IMR-90 (cell line): ENCODE data around the gene RBPJL. TPM values are rescaled to one million over a fixed set of nuclear protein-coding genes. Genes with fewer than 3 reads are reported as not detected.

Source experiments
- ATAC-seq: fragments of 200-7000 bp; cut with Tn5 transposase; 2 replicates; pipeline ENCODE4 v1.9.1; 2020; ENCODE audit warnings: low read depth, mild to moderate bottlenecking, moderate library complexity
- BruUV-seq: library from RNA; stranded (reverse); fragments of 400-500 nt; replicated peaks from 2 replicates; lab custom pipeline; 2021; lab: Mats Ljungman, UMichigan
- CTCF ChIA-PET: fragments of 300-600 bp; formaldehyde crosslinking; extraction: SDS; loops from one replicate; lab custom pipeline; 2021; ENCODE audit warnings: antibody characterized with exemption; lab: Yijun Ruan, JAX
- POLR2A ChIA-PET: fragments of 300-600 bp; sonication (Branson Sonifier 250); formaldehyde crosslinking; loops from one replicate; lab custom pipeline; 2022; ENCODE audit warnings: antibody characterized with exemption; ENCODE audit not compliant: unreplicated experiment; lab: Charles Lee
- DNase-seq: peaks from one replicate; pipeline ENCODE4 v3.0.0; 2013
- H2AFZ ChIP-seq: replicated peaks from 2 replicates; pipeline ENCODE3; 2013; ENCODE audit warnings: low read length, mild to moderate bottlenecking; ENCODE audit not compliant: poor library complexity
- H2AK5ac ChIP-seq: 2 replicates; pipeline ENCODE4 v1.6.1; 2013; ENCODE audit warnings: low read depth, low read length, inconsistent platforms
- H2AK9ac ChIP-seq: replicated peaks from 2 replicates; pipeline ENCODE3; 2013; ENCODE audit warnings: mild to moderate bottlenecking, low read depth, low read length, moderate library complexity; ENCODE audit not compliant: poor library complexity
- H2BK120ac ChIP-seq: 2 replicates; pipeline ENCODE4 v1.6.1; 2013; ENCODE audit warnings: low read depth, low read length, inconsistent platforms
- H2BK15ac ChIP-seq: 3 replicates; pipeline ENCODE4 v1.6.1; 2013; ENCODE audit warnings: low read depth, low read length, inconsistent platforms
- H2BK20ac ChIP-seq: 2 replicates; pipeline ENCODE4 v1.6.1; 2013; ENCODE audit warnings: low read depth, mild to moderate bottlenecking, inconsistent platforms, low read length, moderate library complexity
- H2BK5ac ChIP-seq: 2 replicates; pipeline ENCODE4 v1.6.1; 2013; ENCODE audit warnings: mild to moderate bottlenecking, low read depth, low read length, inconsistent platforms; ENCODE audit not compliant: poor library complexity, severe bottlenecking
- H3K14ac ChIP-seq: replicated peaks from 2 replicates; pipeline ENCODE4 v1.6.1; 2013; ENCODE audit warnings: low read depth, low read length, inconsistent platforms
- H3K18ac ChIP-seq: 2 replicates; pipeline ENCODE4 v1.6.1; 2013; ENCODE audit warnings: low read depth, low read length, control low read depth
- H3K23ac ChIP-seq: 2 replicates; pipeline ENCODE4 v1.6.1; 2013; ENCODE audit warnings: low read depth, low read length, inconsistent platforms
- H3K27ac ChIP-seq: 2 replicates; pipeline ENCODE4 v1.5.1; 2013; ENCODE audit warnings: mild to moderate bottlenecking, control low read depth, low read length; ENCODE audit not compliant: insufficient read depth
- H3K27me3 ChIP-seq: 2 replicates; pipeline ENCODE4 v1.6.1; 2013; ENCODE audit warnings: low read length; ENCODE audit not compliant: control insufficient read depth, insufficient read depth
- H3K36me3 ChIP-seq: 2 replicates; pipeline ENCODE4 v1.6.1; 2013; ENCODE audit warnings: low read length, mixed read lengths; ENCODE audit not compliant: control insufficient read depth, insufficient read depth
- H3K4ac ChIP-seq: 2 replicates; pipeline ENCODE4 v1.6.1; 2013; ENCODE audit warnings: low read depth, low read length, inconsistent platforms
- H3K4me1 ChIP-seq: 2 replicates; pipeline ENCODE4 v1.6.1; 2013; ENCODE audit warnings: low read length, mixed read lengths; ENCODE audit not compliant: control insufficient read depth, insufficient read depth
- H3K4me2 ChIP-seq: 2 replicates; pipeline ENCODE4 v1.6.1; 2013; ENCODE audit warnings: low read depth, mild to moderate bottlenecking, control low read depth, low read length, moderate library complexity
- H3K4me3 ChIP-seq: 2 replicates; pipeline ENCODE4 v1.5.1; 2013; ENCODE audit warnings: low read depth, mild to moderate bottlenecking, control low read depth, low read length, moderate library complexity; ENCODE audit not compliant: insufficient read depth
- H3K56ac ChIP-seq: 2 replicates; pipeline ENCODE4 v1.6.1; 2013; ENCODE audit warnings: low read length, inconsistent platforms; ENCODE audit not compliant: insufficient read depth; ENCODE audit errors: extremely low read depth
- H3K79me1 ChIP-seq, 2 experiments: 2 replicates each; pipeline ENCODE4 v1.6.1; 2013; ENCODE audit warnings: low read length in 2 of 2, inconsistent platforms in 1 of 2, low read depth in 1 of 2
- H3K9ac ChIP-seq: 2 replicates; pipeline ENCODE4 v1.6.1; 2013; ENCODE audit warnings: low read depth, low read length, control low read depth
- H3K9me1 ChIP-seq: 2 replicates; pipeline ENCODE4 v1.6.1; 2013; ENCODE audit warnings: low read length, inconsistent platforms; ENCODE audit not compliant: insufficient read depth
- H3K9me3 ChIP-seq: 2 replicates; pipeline ENCODE4 v1.6.1; 2013; ENCODE audit warnings: low read length; ENCODE audit not compliant: control insufficient read depth, insufficient read depth
- H4K20me1 ChIP-seq: 2 replicates; pipeline ENCODE4 v1.6.1; 2013; ENCODE audit warnings: low read length, inconsistent platforms; ENCODE audit not compliant: insufficient read depth
- H4K5ac ChIP-seq: 2 replicates; pipeline ENCODE4 v1.6.1; 2013; ENCODE audit warnings: mild to moderate bottlenecking, low read depth, low read length, control low read depth
- H4K8ac ChIP-seq, 2 experiments: 2 replicates each; pipeline ENCODE4 v1.6.1; 2013; ENCODE audit warnings: low read depth in 2 of 2, low read length in 2 of 2, control low read depth in 1 of 2, inconsistent platforms in 1 of 2
- H4K91ac ChIP-seq: 2 replicates; pipeline ENCODE4 v1.6.1; 2013; ENCODE audit warnings: low read depth, low read length, inconsistent platforms; ENCODE audit not compliant: insufficient read depth
- BHLHE40 ChIP-seq: fragments of 150-350 bp; IDR thresholded peaks from 2 replicates; pipeline ENCODE4 v1.6.1; 2016; ENCODE audit warnings: mild to moderate bottlenecking, low read depth, low read length
- CHD1 ChIP-seq: IDR thresholded peaks from 2 replicates; pipeline ENCODE4 v1.6.1; 2012; ENCODE audit warnings: low read depth, low read length, improper control_type of control experiment
- CTCF ChIP-seq: conservative IDR thresholded peaks from 2 replicates; pipeline ENCODE4 v1.5.1; 2012; ENCODE audit warnings: mild to moderate bottlenecking, low read depth, low read length, improper control_type of control experiment
- FOS ChIP-seq: fragments of 150-350 bp; IDR thresholded peaks from 2 replicates; pipeline ENCODE4 v1.6.1; 2016; ENCODE audit warnings: low read depth, low read length
- MAFK ChIP-seq: IDR thresholded peaks from 2 replicates; pipeline ENCODE4 v1.6.1; 2012; ENCODE audit warnings: low read depth, low read length, improper control_type of control experiment
- MAZ ChIP-seq: IDR thresholded peaks from 2 replicates; pipeline ENCODE4 v1.6.1; 2012; ENCODE audit warnings: low read depth, mild to moderate bottlenecking, low read length, improper control_type of control experiment, moderate library complexity, borderline replicate concordance
- MXI1 ChIP-seq: IDR thresholded peaks from 2 replicates; pipeline ENCODE4 v1.6.1; 2012; ENCODE audit warnings: low read depth, mild to moderate bottlenecking, low read length, moderate library complexity, borderline replicate concordance
- POLR2A ChIP-seq: IDR thresholded peaks from 2 replicates; pipeline ENCODE4 v1.6.1; 2012; ENCODE audit warnings: mild to moderate bottlenecking, low read depth, low read length
- USF2 ChIP-seq: fragments of 150-350 bp; IDR thresholded peaks from 2 replicates; pipeline ENCODE4 v1.6.1; 2017; ENCODE audit warnings: mild to moderate bottlenecking, antibody characterized with exemption, low read length, low read depth
- WGBS, 2 experiments: methylation state at CpG; one replicate each; pipeline versions ENCODE4 v1.1.5 to v1.1.7; 2013; ENCODE audit warnings: missing lambda C conversion rate in 2 of 2; ENCODE audit not compliant: insufficient read length in 1 of 2; ENCODE audit errors: extremely low coverage in 2 of 2; 5-methylcytosine and 5-hydroxymethylcytosine counted together
- dilution Hi-C: fragments of 300-500 bp; cut with HindIII; formaldehyde crosslinking; loops from one replicate; pipeline ENCODE4 v1.14.3; 2018; ENCODE audit warnings: low sequenced_read_pairs; ENCODE audit not compliant: unreplicated experiment
- in situ Hi-C: fragments of 300-500 bp; cut with MboI; formaldehyde crosslinking; loops from 3 replicates; pipeline ENCODE4 v1.14.3; 2019; ENCODE audit warnings: low sequenced_read_pairs, inconsistent platforms, mixed read lengths
- intact Hi-C: fragments of 100-400 bp; cut with micrococcal nuclease; formaldehyde crosslinking; loops from 2 replicates; pipeline ENCODE4 v1.10.0; 2022
- polyA plus RNA-seq, 3 experiments: library from polyadenylated mRNA; depleted of rRNA; stranded (reverse); fragments of >200 nt; gene quantifications; 2 replicates each; pipeline ENCODE4 v1.2.3, GENCODE V29; 2012; ENCODE audit warnings: low replicate concordance in 1 of 3
- total RNA-seq: library from RNA; depleted of rRNA; stranded (reverse); fragments of >200 nt; gene quantifications from 2 replicates; pipeline ENCODE4 v1.2.3, GENCODE V29; 2012

RBPJL gene
- total and polyA plus RNA-seq, 2 of the 4 experiments (the other 2 are of a cell fraction) = not detected

- H2BK5ac ChIP-seq = no peak overlapping the region
- no peak overlapping the region for H2AK5ac ChIP-seq
- no peak overlapping the region for H2BK20ac ChIP-seq
- no peak overlapping the region for H4K91ac ChIP-seq
- no TSS peak for BruUV-seq
- H2BK15ac ChIP-seq = no peak overlapping the region
- no peak for TF ChIP-seq POLR2A
- TF ChIP-seq BHLHE40 = peak; percentile 70; the same call in 1 of the 2 replicates
- TF ChIP-seq MAFK = no peak
- peak; percentile 83 for TF ChIP-seq CTCF
- no peak for TF ChIP-seq USF2
- TF ChIP-seq MAZ = 0 out of 2 replicates have a peak, but pooled peaks have one; percentile 32
- peak; percentile 39; the same call in 1 of the 2 replicates for TF ChIP-seq MXI1
- TF ChIP-seq CHD1 = no peak
- TF ChIP-seq FOS = no peak
- H2AFZ ChIP-seq = peak overlapping the region; percentile 96
- H3K27me3 ChIP-seq = peaks cover 17% of the 10 kb centered on the region
- H3K4ac ChIP-seq = peak overlapping the region; percentile 20; the same call in 1 of the 2 replicates
- no peak overlapping the region for H3K14ac ChIP-seq
- H3K56ac ChIP-seq = no peak overlapping the region
- H3K79me1 ChIP-seq = no peaks in the 10 kb centered on the region
- H3K9me1 ChIP-seq = no peaks in the 10 kb centered on the region
- intact Hi-C loops = loop anchor here (5.0 kb wide), 1 partner anchor 546 kb away; the partner anchor contains the start of gene KCNK15
- DNase-seq (peak; percentile 46), ATAC-seq (peak; percentile 93)
- H3K36me3 ChIP-seq = no peaks in the 10 kb centered on the region
- no peaks in the 10 kb centered on the region for H3K4me1 ChIP-seq
- H3K9me3 ChIP-seq = no peaks in the 10 kb centered on the region; the same call in 1 of the 2 replicates
- WGBS, 2 experiments = 2% methylated on average over 41 of the region's 79 CpGs; no CpG with 5 or more reads in 1 of the 2 experiments
- H3K18ac ChIP-seq = no peak overlapping the region
- H3K4me2 ChIP-seq = peak overlapping the region; percentile 41
- POLR2A ChIA-PET = interaction anchor here (0.8 kb wide), 1 partner anchor 9 kb away, joined by 3 read pairs; no protein-coding TSS in a partner anchor
- dilution Hi-C loops = no loop called here
- H3K9ac ChIP-seq = no peak overlapping the region
- H2BK120ac ChIP-seq = peak overlapping the region; percentile 71
- no peak overlapping the region; the same call in 1 of the 2 replicates for H3K27ac ChIP-seq
- H4K20me1 ChIP-seq = no peaks in the 10 kb centered on the region
- H2AK9ac ChIP-seq = peak overlapping the region; percentile 71
- in situ Hi-C loops = loop anchor here (25.0 kb wide), 1 partner anchor 181 kb away; the partner anchor contains the start of genes KCNS1, WFDC12 and WFDC5
- H4K8ac ChIP-seq = peak overlapping the region in 1 of 2 experiments; percentile 30; a peak in 1 of 4 replicates
- H4K5ac ChIP-seq = no peak overlapping the region; the same call in 1 of the 2 replicates
- peak overlapping the region; percentile 37 for H3K4me3 ChIP-seq
- CTCF ChIA-PET = interaction anchor here (0.6 to 2.6 kb wide), 20 partner anchors 8 to 478 kb away, joined by 3 to 12 read pairs (median 4); no protein-coding TSS in a partner anchor
- no peak overlapping the region for H3K23ac ChIP-seq
Measured at GRCh38 chr20:45293041-45294002, 13.3 kb upstream of the RBPJL start.
